ENCODE results near the gene PCDHGA3.
"Not testable (repeated sequence)": the region's sequence is repeated elsewhere in the genome, so short reads cannot be mapped to it uniquely, and the experiment has no call there.

Gene PCDHGA3

GRCh38 chr5:141345327-141345726 lies 1.7 kb downstream of the PCDHGA3 start:
- no peak overlapping the region for H3K4me2 ChIP-seq
- H3K9ac ChIP-seq = no peak overlapping the region
- no peak overlapping the region for H3K27ac ChIP-seq
- no peaks in the 10 kb centered on the region for H3K27me3 ChIP-seq (ENCODE audit: insufficient read depth, low read depth)
- no peaks in the 10 kb centered on the region for H3K4me1 ChIP-seq (ENCODE audit: low read depth, poor library complexity, severe bottlenecking)
- no peaks in the 10 kb centered on the region for H3K36me3 ChIP-seq (ENCODE audit: insufficient read depth)
- no peaks in the 10 kb centered on the region for H4K20me1 ChIP-seq (ENCODE audit: insufficient read depth)
- H3K4me3 ChIP-seq (IDR thresholded peaks at IDR 0.05; ENCODE audit: insufficient read depth, low read depth, low read length) = no peak overlapping the region
- H3K79me2 ChIP-seq (ENCODE audit: insufficient read depth, low read depth) = no peaks in the 10 kb centered on the region
- H2AFZ ChIP-seq (ENCODE audit: low read depth) = no peak overlapping the region
- no peak for TF ChIP-seq CTCF (conservative IDR thresholded peaks at IDR 0.05; ENCODE audit: low read depth, low read length)

GRCh38 chr5:141346017-141346416 lies 2.4 kb downstream of the PCDHGA3 start:
- H3K9ac ChIP-seq; H3K4me1 ChIP-seq (ENCODE audit: low read depth, poor library complexity, severe bottlenecking); H3K4me2 ChIP-seq; H3K36me3 ChIP-seq (ENCODE audit: insufficient read depth); H2AFZ ChIP-seq (ENCODE audit: low read depth); H3K4me3 ChIP-seq (IDR thresholded peaks at IDR 0.05; ENCODE audit: insufficient read depth, low read depth, low read length); H3K27me3 ChIP-seq (ENCODE audit: insufficient read depth, low read depth); H4K20me1 ChIP-seq (ENCODE audit: insufficient read depth); H3K79me2 ChIP-seq (ENCODE audit: insufficient read depth, low read depth); H3K27ac ChIP-seq: not testable (repeated sequence)

- Histone ChIP-seq H3K27me3 (ENCODE audit: insufficient read depth, low read depth) (no peaks in the 10 kb centered on the region), H3K4me1 (ENCODE audit: low read depth, poor library complexity, severe bottlenecking) (no peaks in the 10 kb centered on the region), H3K4me3 (IDR thresholded peaks at IDR 0.05; ENCODE audit: insufficient read depth, low read depth, low read length) (no peak within 1 kb of the TSS), H4K20me1 (ENCODE audit: insufficient read depth) (no peaks in the 10 kb centered on the region), H2AFZ (ENCODE audit: low read depth) (no peak within 1 kb of the TSS), H3K79me2 (ENCODE audit: insufficient read depth, low read depth) (no peaks in the 10 kb centered on the region), H3K36me3 (ENCODE audit: insufficient read depth) (no peaks in the 10 kb centered on the region), H3K27ac (no peak within 1 kb of the TSS), H3K4me2 (no peak within 1 kb of the TSS), H3K9ac (no peak within 1 kb of the TSS)
- no peak for TF ChIP-seq CTCF (conservative IDR thresholded peaks at IDR 0.05; ENCODE audit: low read depth, low read length)
Measured at GRCh38 chr5:141349917-141350619, 6.4 kb downstream of the PCDHGA3 start, which contains the start of gene PCDHGB1. PCDHGB1 (plus strand) TSS chr5:141350099; CDS start chr5:141350261, 162 bp downstream.

- H3K27ac ChIP-seq = no peak overlapping the region
- H2AFZ ChIP-seq (ENCODE audit: low read depth) = no peak overlapping the region
- no peaks in the 10 kb centered on the region for H3K79me2 ChIP-seq (ENCODE audit: insufficient read depth, low read depth)
- no peaks in the 10 kb centered on the region for H4K20me1 ChIP-seq (ENCODE audit: insufficient read depth)
- H3K36me3 ChIP-seq (ENCODE audit: insufficient read depth) = no peaks in the 10 kb centered on the region
- H3K4me3 ChIP-seq (IDR thresholded peaks at IDR 0.05; ENCODE audit: insufficient read depth, low read depth, low read length) = no peak overlapping the region
- no peak for TF ChIP-seq CTCF (conservative IDR thresholded peaks at IDR 0.05; ENCODE audit: low read depth, low read length)
- H3K4me2 ChIP-seq = no peak overlapping the region
- no peak overlapping the region for H3K9ac ChIP-seq
- no peaks in the 10 kb centered on the region for H3K27me3 ChIP-seq (ENCODE audit: insufficient read depth, low read depth)
- no peaks in the 10 kb centered on the region for H3K4me1 ChIP-seq (ENCODE audit: low read depth, poor library complexity, severe bottlenecking)
Measured at GRCh38 chr5:141351591-141351990, 8.0 kb downstream of the PCDHGA3 start.

GRCh38 chr5:141354900-141355469 lies 11.4 kb downstream of the PCDHGA3 start, which contains the start of gene PCDHGA4:
PCDHGA4 (plus strand) TSS chr5:141355021; CDS start chr5:141355108, 87 bp downstream.
- Histone ChIP-seq H3K79me2 (ENCODE audit: insufficient read depth, low read depth) (no peaks in the 10 kb centered on the region), H3K36me3 (ENCODE audit: insufficient read depth) (no peaks in the 10 kb centered on the region), H3K27ac (no peak within 1 kb of the TSS), H3K9ac (no peak within 1 kb of the TSS), H4K20me1 (ENCODE audit: insufficient read depth) (no peaks in the 10 kb centered on the region), H3K4me2 (no peak within 1 kb of the TSS), H3K27me3 (ENCODE audit: insufficient read depth, low read depth) (no peaks in the 10 kb centered on the region), H2AFZ (ENCODE audit: low read depth) (no peak within 1 kb of the TSS), H3K4me1 (ENCODE audit: low read depth, poor library complexity, severe bottlenecking) (no peaks in the 10 kb centered on the region), H3K4me3 (IDR thresholded peaks at IDR 0.05; ENCODE audit: insufficient read depth, low read depth, low read length) (no peak within 1 kb of the TSS)
- peak; percentile 66 for TF ChIP-seq CTCF (conservative IDR thresholded peaks at IDR 0.05; ENCODE audit: low read depth, low read length)
